GM19455 (cell line): Measurements from ENCODE around the gene MYL10.

ENCODE experiments used
- ATAC-seq: cut with Tn5 transposase; IDR thresholded peaks from one replicate; pipeline ENCODE4 v1.9.1; 2021; ENCODE audit not compliant: unreplicated experiment

The MYL10 gene

DNA sequence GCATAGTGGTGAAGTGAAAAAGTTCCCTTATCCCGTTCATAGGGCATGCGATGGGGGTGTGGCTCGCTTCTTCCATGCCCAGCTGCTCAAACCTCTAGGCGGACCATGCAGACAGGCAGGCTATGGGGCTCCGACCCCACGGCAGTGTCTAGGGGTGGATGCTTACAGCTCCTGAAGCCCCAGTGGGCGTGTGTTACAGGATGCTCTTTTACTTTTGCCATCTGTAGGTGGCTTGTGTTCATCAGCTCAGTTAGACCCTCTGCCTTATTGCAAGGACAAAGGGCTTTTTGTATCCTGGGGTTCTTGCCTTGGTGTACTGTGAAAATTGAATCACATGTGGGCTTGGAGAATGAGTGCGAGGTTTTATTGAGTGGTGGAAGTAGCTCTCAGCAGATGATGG, at the start of gene MYL10:
Gene MYL10, minus strand, starts transcription at position 126 of the 400 bp plus-strand sequence. CDS start 178 bp downstream, outside the sequence.
- ATAC-seq = no peak

GRCh38 chr7:101678658-101679057, 49.6 kb upstream of the MYL10 start:
- no peak for ATAC-seq

DNA sequence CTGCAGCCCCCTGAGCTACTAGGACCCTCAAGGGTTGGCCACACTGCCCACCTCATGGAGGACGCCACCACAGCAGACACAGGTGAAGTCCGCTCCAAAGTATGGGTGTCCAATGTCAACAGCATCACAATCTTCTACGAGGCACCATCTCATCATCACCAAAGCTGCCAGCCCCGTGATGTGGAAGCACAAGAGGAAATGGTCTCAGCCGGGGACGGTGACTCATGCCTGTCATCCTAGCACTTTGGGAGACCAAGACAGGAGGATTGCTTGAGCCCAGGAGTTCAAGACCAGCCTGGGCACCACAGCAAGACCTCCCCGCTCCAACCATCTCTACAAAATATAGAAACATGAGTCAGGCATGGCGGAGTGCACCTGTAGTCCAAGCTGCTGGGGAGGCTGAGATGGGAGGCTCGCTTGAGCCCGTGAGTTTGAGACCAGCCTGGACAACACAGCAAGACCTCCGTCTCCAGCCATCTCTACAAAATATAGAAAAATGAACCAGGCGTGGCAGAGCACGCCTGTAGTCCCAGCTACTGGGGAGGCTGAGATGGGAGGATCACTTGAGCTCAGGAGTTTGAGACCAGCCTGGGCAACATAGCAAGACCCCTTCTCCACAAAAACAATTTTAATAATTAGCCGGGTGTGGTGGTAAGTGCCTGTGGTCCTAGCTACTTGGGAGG, 48.8 kb upstream of the MYL10 start:
- no peak for ATAC-seq

- ATAC-seq = no peak
Observed at GRCh38 chr7:101677391-101677790, 48.3 kb upstream of the MYL10 start.

- no peak for ATAC-seq
Observed at GRCh38 chr7:101676956-101677355, 47.9 kb upstream of the MYL10 start.

GRCh38 chr7:101676062-101676598, 47.0 kb upstream of the MYL10 start:
- no peak for ATAC-seq

- ATAC-seq = no peak
Observed at GRCh38 chr7:101674439-101674838, 45.3 kb upstream of the MYL10 start.

- no peak for ATAC-seq
Observed at GRCh38 chr7:101673951-101674350, 44.9 kb upstream of the MYL10 start.

- no peak for ATAC-seq
Observed at GRCh38 chr7:101673315-101673714, 44.2 kb upstream of the MYL10 start.

- no peak for ATAC-seq
Observed at GRCh38 chr7:101671371-101672356, 42.6 kb upstream of the MYL10 start.

- no peak for ATAC-seq
Observed at GRCh38 chr7:101669307-101669706, 40.2 kb upstream of the MYL10 start.

DNA sequence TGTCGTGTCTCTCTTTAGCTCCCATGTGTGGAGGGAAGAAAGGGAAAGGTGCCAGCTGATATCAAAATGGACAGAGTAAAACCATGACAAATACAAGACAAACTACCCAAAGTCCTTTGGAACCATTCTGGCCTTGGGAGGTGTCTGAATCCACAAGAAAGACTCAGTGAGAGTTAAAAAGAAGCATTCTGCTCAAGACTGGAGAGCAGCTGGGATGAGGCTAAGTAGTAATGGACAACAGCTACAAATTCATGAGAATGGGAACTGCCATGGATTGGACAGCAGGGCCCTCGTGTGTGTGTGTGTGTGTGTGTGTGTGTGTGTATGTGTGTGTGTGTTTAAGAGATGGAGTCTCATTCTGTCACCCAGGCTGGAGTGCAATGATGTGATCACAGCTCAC, 39.6 kb upstream of the MYL10 start:
- no peak for ATAC-seq

DNA sequence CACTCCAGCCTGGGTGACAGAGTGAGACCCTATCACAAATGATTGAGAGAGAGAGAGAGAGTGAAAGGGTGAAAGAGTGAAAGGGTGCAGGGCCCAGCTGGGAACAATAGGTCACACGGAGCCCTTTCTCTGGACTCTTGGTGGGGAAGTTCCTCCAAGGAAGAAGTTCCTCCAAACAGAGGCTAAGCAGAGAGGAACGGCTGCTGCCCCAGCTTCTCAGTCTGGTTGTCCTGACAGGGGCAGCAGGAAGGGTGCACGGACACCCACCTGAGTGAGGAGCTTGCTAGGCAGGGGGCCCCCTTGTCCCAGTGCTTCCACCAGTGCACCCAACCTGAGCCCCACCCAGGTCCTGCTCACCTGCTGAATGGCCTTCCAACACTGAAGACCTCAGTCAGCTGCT, 38.8 kb upstream of the MYL10 start:
- ATAC-seq = no peak

- no peak for ATAC-seq
Observed at GRCh38 chr7:101667399-101667798, 38.3 kb upstream of the MYL10 start.

DNA sequence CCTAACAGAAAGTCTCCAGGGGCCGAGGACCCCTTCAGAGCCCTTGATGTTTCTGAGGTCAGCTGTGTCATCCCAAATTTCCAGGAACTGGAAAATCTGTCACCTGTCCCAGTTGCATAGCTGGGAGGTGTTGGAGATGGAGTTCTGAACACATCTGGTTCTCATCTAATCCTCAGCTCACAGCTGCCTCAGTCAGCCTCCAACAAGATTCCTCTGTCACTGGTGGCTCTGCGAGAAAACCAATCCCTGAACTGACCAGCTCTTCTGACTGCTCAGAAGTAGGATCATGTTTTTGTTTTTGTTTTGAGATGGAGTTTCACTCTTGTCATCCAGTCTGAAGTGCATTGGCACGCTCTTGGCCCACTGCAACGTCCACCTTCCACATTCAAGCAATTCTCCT, 37.6 kb upstream of the MYL10 start:
- ATAC-seq = no peak

GRCh38 chr7:101666293-101666692, 37.2 kb upstream of the MYL10 start:
- ATAC-seq = no peak

DNA sequence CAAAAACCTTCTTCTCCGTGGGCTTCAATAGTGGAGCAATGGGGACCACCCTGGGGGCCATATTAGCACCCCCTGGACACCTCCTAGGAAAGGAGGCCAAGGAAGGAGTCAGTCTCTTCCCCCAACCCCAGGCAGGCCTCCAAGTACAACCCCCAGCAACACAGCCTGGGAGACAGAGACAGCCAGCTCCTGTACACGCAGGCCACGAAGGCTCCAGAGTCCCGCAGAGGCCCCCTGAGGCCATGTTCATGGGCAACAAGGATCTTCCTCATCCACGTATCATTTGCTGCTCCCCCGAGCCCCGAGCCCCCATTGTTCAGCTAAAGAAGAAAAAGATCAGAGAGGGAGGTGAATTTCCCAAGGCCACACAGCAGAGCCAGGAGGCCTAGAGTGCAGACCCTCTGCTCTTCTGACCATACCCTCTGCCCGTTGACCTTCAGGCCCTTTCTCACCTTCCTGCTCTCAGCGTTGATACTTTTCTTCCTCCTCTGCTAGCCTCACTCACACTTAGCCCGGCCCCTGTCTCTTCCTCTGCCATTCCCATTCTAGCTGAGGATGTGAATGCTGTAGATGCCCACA, 35.9 kb upstream of the MYL10 start:
- ATAC-seq = no peak

DNA sequence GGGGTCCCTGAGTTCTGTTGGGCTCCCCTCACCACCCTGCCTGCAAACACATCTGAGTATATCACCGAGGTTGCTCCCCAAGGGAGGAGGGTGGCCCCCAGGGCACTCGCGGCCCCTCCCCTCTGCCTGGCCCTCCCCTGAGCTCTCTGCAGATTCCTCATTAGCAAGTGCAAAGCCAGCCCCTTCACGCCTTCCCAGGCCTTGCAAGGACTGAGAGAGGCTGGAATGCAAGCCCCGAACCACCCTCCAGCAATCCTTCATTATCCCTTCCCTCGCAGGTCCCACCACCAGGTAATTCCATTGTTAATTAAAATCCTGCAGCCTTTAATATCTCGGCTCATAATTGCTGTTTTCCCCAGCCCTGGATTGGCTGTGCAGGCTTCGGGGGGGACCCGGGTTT, 35.3 kb upstream of the MYL10 start:
- ATAC-seq = no peak

GRCh38 chr7:101663747-101664146, 34.7 kb upstream of the MYL10 start:
- ATAC-seq = no peak

DNA sequence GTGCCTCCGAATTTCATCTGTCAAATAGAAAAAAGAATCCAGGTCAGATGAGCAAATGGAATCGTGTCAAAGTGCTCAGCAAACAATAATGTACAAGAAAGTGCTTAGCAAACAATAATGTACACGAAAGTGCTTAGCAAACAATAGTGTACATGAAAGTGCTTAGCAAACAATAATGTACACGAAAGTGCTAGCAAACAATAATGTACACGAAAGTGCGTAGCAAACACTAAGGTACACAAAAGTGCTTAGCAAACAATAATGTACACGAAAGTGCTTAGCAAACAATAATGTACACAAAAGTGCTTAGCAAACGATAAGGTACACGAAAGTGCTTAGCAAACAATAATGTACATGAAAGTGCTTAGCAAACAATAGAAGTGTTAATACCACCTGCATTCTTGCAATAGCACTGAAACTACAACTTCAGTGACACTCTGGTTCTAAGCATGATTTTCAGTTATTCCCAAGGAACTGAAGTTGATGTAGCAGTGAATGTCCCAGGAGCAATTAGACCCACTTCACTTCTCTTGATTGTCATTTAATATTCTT, 33.4 kb upstream of the MYL10 start:
- no peak for ATAC-seq

DNA sequence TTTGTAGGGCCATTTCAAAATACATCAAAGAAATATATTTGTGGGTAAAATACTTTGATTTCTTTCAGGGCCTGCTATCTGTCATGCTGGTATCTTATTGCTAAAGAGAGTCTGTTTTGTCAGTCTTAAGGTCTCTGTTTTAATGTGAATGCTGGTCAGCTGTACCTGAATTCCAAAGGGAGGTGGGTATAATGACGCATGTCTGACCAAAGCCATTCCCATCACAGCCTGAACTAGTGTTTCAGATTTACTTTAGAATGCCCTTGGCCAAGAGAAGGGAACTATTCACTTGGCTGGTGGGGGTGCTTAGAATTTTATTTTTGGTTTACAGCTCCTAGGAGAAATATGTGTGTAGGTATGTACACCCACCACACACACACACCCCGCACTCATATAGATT, 30.6 kb upstream of the MYL10 start:
- ATAC-seq = no peak
